Measurements from ENCODE around the gene TELO2. TPM values are rescaled to one million over a fixed set of nuclear protein-coding genes. Genes with fewer than 3 reads are reported as not detected.

Gene TELO2
- total RNA-seq, 1 donor from 2014 or later: 94.1 TPM

DNA sequence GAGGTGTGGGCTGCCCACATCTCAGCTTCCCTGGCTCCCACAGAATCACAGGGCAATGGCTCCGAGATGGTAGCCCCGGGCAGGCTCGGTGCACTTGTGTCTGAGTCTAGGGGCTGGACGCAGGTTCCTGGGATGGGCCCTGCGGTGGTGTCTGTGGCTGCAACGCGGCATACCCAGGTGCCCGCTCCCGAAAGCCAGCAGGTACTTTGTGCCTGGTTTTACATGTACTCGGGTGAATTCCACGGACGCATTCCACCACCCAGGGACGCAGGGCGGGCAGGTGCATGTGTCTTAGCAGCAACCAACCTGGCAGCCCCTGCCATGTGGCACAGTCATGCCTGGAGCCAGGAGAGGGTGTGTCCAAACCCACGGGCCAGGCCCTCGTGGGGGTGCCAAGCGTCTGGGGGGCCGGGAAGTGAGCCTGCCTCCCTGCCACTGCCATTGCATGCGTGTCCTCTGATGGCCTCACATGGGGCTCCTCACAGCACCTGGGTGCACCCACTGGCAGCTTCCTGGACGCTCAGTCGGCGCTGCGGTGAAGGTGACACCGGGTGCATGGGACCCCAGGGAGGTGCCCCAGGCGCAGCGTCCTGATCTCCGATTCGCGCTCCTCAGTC, 35.9 kb downstream of the TELO2 start:
- no peak overlapping the region for H3K4me3 Mint-ChIP-seq
- no peaks in the 10 kb centered on the region for H3K36me3 Mint-ChIP-seq (ENCODE audit: low read depth)
- no peak for DNase-seq (ENCODE audit: low spot score)
- peaks cover 14% of the 10 kb centered on the region for H3K4me1 Mint-ChIP-seq (ENCODE audit: low read depth)
- peak overlapping the region; percentile 61 for H3K27ac Mint-ChIP-seq
- intact Hi-C loops (cut with micrococcal nuclease): no loop called here
- H3K27me3 Mint-ChIP-seq (ENCODE audit: insufficient read depth): peaks cover 2% of the 10 kb centered on the region
- H3K9me3 Mint-ChIP-seq: no peaks in the 10 kb centered on the region

DNA sequence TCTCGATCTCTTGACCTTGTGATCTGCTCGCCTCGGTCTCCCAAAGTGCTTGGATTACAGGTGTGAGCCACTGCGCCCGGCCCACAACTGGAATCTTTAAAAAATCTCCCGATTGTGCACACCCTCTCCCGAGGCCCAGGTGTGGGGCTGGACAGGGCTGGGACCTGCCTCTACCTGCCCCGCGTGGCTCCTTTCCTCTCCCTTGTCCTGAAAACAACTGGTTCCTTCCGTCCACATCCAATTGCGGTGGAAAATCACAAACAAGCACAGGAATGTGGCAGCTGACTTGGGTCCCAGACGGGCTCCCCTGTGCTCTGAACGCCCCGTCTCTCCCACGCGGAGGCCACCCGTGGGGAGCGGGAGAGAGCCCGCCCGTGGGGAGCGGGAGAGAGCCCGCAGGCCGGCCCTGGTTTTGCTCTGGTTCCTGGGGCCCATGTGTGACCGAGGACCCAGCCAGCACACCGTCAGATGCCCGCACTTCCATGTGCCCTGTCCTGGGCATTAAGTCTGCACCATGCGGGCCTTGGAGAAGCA, 37.3 kb downstream of the TELO2 start:
- Mint-ChIP-seq H3K4me1 (ENCODE audit: low read depth) (peaks cover 23% of the 10 kb centered on the region), H3K36me3 (ENCODE audit: low read depth) (peaks cover 7% of the 10 kb centered on the region), H3K4me3 (no peak overlapping the region), H3K27me3 (ENCODE audit: insufficient read depth) (peaks cover 2% of the 10 kb centered on the region), H3K27ac (no peak overlapping the region), H3K9me3 (no peaks in the 10 kb centered on the region)
- intact Hi-C loops (cut with micrococcal nuclease): loop anchor here (10.0 kb wide), 1 partner anchor 226 kb away; the partner anchor contains the start of gene UBE2I
- DNase-seq (ENCODE audit: low spot score): no peak

DNA sequence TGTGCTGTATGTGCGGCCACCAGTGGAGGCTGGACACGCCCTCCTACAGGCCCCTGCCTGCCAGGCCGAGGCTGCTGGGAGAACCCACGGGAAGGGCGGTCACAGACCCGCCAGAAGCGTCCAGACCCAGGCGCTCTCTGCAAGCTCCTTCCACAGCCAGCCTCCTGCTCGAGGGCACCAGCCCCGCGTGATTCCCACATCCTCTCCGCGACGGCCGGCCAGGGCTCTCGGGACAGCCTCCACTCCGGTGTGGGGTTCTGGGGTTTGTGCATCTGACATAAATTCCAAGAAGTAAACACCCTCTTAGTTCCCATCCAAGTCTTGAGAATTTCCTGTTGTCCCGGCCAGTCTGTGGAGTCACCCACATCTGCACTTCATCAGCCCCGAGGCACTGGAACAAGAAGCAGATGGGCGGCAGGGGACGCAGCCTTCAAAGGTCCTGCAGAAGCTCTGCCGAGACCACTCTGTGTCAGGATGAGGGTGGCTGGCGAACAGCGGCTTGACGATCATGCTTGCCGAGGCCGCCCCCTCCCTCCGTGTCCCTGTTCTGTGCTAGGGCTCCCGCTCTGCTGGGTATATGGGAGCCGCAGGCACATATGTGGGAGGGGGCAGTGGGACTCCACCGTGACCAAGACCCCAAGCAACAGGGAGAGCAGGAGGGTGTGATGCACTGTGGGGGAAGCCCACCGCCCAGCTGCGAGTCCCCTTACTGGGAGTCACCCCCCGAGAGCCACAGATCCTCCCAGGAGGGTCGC, 37.9 kb downstream of the TELO2 start:
- peaks cover 2% of the 10 kb centered on the region for H3K27me3 Mint-ChIP-seq (ENCODE audit: insufficient read depth)
- no peak overlapping the region for H3K4me3 Mint-ChIP-seq
- intact Hi-C loops (cut with micrococcal nuclease): loop anchor here (10.0 kb wide), 1 partner anchor 226 kb away; the partner anchor contains the start of gene UBE2I
- peaks cover 25% of the 10 kb centered on the region for H3K4me1 Mint-ChIP-seq (ENCODE audit: low read depth)
- H3K27ac Mint-ChIP-seq: no peak overlapping the region
- H3K36me3 Mint-ChIP-seq (ENCODE audit: low read depth): peaks cover 10% of the 10 kb centered on the region
- DNase-seq (ENCODE audit: low spot score): no peak
- no peaks in the 10 kb centered on the region for H3K9me3 Mint-ChIP-seq

DNA sequence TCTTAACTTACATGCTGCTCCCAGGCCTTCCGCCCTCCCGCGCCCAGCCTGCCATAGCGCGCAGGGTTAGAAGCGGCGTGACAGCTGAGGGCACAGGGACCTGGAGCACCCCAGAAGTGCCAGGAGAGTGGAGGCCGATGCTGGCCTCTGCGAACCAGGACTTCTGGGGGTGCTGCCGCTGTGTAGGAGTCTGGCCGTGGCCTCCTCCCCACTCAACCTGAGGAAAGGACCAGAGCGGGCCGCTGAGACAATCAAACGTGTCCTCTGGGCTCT, 38.4 kb downstream of the TELO2 start:
- no peak for DNase-seq (ENCODE audit: low spot score)
- peaks cover 31% of the 10 kb centered on the region for H3K4me1 Mint-ChIP-seq (ENCODE audit: low read depth)

DNA sequence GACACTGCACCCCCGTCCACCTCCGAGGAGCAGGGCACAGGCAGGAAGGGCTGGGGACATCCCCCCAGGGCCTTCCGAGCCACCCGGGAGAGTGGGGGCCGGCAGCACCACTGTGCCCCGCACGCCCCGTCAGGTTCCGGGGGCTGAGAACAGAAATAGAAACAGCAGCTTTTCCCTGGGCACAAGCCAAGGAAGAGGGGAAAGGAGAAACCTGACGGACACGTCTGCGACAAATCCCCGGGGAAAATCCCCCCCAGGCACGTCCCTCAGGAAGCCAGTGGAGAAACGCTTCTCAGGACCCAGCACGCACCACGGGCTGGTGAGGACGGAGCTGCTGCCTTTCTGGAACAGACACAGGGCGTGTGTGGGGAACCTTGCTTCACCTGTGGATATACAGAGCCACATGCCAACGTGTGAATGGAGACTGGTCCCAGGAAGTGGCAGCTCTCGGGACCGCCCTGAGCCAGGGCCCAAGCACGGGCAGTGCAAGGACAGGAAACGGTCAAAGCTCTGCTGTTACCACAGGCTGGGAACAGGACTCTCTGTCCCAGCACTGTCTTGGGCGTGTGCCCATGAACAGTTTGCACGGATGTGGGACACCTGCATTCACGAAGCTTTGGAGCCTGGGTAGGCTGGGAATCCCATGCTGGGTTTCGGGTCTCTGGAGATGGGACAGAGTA, 39.1 kb downstream of the TELO2 start:
- DNase-seq (ENCODE audit: low spot score): no peak
- Mint-ChIP-seq H3K4me1 (ENCODE audit: low read depth) (peaks cover 37% of the 10 kb centered on the region), H3K27me3 (ENCODE audit: insufficient read depth) (peaks cover 2% of the 10 kb centered on the region), H3K4me3 (peak overlapping the region; percentile 98), H3K27ac (no peak overlapping the region), H3K9me3 (no peaks in the 10 kb centered on the region), H3K36me3 (ENCODE audit: low read depth) (peaks cover 16% of the 10 kb centered on the region)
- intact Hi-C loops (cut with micrococcal nuclease): loop anchor here (10.0 kb wide), 1 partner anchor 227 kb away; the partner anchor contains the start of gene UBE2I

More for the DNA sequence above, 38.4 kb downstream of the TELO2 start:
- H3K27me3 Mint-ChIP-seq (ENCODE audit: insufficient read depth): peaks cover 2% of the 10 kb centered on the region
- H3K36me3 Mint-ChIP-seq (ENCODE audit: low read depth): peaks cover 11% of the 10 kb centered on the region
- H3K4me3 Mint-ChIP-seq: no peak overlapping the region
- intact Hi-C loops (cut with micrococcal nuclease): loop anchor here (10.0 kb wide), 1 partner anchor 227 kb away; the partner anchor contains the start of gene UBE2I
- no peak overlapping the region for H3K27ac Mint-ChIP-seq
- no peaks in the 10 kb centered on the region for H3K9me3 Mint-ChIP-seq

DNA sequence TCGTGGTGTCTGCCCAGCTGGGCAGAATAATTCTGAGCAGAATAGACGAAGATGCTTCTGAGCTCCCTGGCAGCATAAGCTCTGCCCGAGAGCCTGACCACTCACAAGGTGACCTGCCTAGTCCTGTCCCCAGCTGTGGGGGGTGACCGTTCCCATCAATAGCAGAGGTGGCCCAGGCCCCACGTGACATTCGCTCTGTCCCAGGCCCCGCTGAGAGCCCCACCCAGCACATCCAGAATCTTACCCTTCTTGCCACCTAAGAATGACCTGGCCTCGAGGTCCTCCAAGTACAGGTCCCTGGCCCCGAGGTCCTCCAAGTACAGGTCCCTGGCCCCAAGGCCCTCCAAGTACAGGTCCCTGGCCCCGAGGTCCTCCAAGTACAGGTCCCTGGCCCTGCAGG, 39.6 kb downstream of the TELO2 start:
- DNase-seq (ENCODE audit: low spot score): no peak
- intact Hi-C loops (cut with micrococcal nuclease): loop anchor here (10.0 kb wide), 1 partner anchor 228 kb away; the partner anchor contains the start of gene UBE2I
- H3K27ac Mint-ChIP-seq: no peak overlapping the region
- peaks cover 2% of the 10 kb centered on the region for H3K27me3 Mint-ChIP-seq (ENCODE audit: insufficient read depth)
- peaks cover 19% of the 10 kb centered on the region for H3K36me3 Mint-ChIP-seq (ENCODE audit: low read depth)
- H3K4me3 Mint-ChIP-seq: peak overlapping the region; percentile 98
- H3K9me3 Mint-ChIP-seq: no peaks in the 10 kb centered on the region
- peaks cover 41% of the 10 kb centered on the region for H3K4me1 Mint-ChIP-seq (ENCODE audit: low read depth)

DNA sequence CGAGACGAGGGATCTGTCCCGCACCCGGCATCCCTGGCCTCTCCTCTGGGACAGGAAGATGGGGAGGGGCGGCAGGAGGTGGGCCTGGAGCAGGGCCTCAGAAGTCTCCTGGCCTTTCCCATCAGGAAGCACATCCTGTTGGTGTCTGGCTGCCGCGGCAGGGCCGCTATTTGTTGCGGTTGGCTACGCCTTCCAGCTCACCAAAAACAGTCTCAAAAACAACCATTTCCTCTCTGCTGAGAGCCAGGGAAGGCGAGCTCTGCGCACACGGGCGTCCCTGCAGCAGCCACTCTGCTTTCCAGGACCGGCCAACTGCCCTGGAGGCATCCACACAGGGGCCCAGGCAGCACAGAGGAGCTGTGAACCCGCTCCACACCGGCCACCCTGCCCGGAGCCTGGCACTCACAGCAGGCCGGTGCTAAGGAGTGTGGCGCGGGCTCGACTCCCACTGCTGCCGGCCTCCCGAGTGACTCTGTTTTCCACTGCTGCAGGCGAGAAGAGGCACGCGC, 40.3 kb downstream of the TELO2 start, which contains the start of gene TMEM204:
TSS of gene TMEM204 (plus strand) at position 224 of the 509 bp plus-strand sequence. CDS start 610 bp downstream, outside the sequence.
- DNase-seq (ENCODE audit: low spot score): peak; percentile 47
- H3K4me1 Mint-ChIP-seq (ENCODE audit: low read depth): peaks cover 44% of the 10 kb centered on the region
- intact Hi-C loops (cut with micrococcal nuclease): loop anchor here (10.0 kb wide), 1 partner anchor 229 kb away; the partner anchor contains the start of gene UBE2I
- peak within 1 kb of the TSS; percentile 98 for H3K4me3 Mint-ChIP-seq
- no peaks in the 10 kb centered on the region for H3K9me3 Mint-ChIP-seq
- H3K27ac Mint-ChIP-seq: peak within 1 kb of the TSS; percentile 92
- peaks cover 2% of the 10 kb centered on the region for H3K27me3 Mint-ChIP-seq (ENCODE audit: insufficient read depth)
- peaks cover 26% of the 10 kb centered on the region for H3K36me3 Mint-ChIP-seq (ENCODE audit: low read depth)

DNA sequence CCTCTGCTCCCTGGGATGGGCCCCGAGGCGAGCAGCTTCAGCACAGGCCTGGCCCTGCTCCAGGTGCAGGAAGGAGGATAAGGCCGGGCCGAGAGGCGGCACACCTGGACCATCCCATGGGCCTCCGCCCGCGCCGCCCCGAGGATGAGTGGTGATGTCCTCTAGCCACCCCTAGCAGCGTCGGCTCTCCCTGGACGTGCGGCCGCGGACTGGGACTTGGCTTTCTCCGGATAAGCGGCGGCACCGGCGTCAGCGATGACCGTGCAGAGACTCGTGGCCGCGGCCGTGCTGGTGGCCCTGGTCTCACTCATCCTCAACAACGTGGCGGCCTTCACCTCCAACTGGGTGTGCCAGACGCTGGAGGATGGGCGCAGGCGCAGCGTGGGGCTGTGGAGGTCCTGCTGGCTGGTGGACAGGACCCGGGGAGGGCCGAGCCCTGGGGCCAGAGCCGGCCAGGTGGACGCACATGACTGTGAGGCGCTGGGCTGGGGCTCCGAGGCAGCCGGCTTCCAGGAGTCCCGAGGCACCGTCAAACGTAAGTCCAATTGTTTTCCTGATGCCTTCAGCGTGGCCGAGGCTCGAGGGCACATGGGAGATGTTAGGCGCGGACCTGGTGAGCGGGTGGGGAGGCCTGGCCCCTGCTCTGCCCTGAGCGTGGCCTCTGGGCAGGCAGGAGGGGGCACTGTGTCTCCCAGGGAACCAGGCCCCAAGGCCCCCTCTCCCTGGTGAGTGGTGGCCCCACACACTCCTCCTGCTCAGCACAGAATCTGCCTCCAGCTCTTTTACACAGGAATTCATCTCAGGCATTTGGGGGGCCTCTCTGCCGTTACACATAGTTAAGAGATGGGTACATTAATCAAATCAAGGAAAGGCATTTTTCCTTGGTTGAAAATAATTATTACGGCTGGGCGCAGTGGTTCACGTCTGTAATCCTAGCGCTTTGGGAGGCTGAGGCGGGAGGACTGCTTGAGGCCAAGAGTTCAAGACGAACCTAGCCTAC, 41.2 kb downstream of the TELO2 start:
- H3K27me3 Mint-ChIP-seq (ENCODE audit: insufficient read depth): peaks cover 2% of the 10 kb centered on the region
- peak overlapping the region; percentile 92 for H3K27ac Mint-ChIP-seq
- intact Hi-C loops (cut with micrococcal nuclease): loop anchor here (1.0 to 10.0 kb wide), 7 partner anchors 9 to 230 kb away; partner anchors contain the start of genes CRAMP1, IFT140, UBE2I and UQCC4
- DNase-seq (ENCODE audit: low spot score): no peak
- H3K4me1 Mint-ChIP-seq (ENCODE audit: low read depth): peaks cover 47% of the 10 kb centered on the region
- no peaks in the 10 kb centered on the region for H3K9me3 Mint-ChIP-seq
- H3K4me3 Mint-ChIP-seq: peak overlapping the region; percentile 98
- peaks cover 27% of the 10 kb centered on the region for H3K36me3 Mint-ChIP-seq (ENCODE audit: low read depth)

DNA sequence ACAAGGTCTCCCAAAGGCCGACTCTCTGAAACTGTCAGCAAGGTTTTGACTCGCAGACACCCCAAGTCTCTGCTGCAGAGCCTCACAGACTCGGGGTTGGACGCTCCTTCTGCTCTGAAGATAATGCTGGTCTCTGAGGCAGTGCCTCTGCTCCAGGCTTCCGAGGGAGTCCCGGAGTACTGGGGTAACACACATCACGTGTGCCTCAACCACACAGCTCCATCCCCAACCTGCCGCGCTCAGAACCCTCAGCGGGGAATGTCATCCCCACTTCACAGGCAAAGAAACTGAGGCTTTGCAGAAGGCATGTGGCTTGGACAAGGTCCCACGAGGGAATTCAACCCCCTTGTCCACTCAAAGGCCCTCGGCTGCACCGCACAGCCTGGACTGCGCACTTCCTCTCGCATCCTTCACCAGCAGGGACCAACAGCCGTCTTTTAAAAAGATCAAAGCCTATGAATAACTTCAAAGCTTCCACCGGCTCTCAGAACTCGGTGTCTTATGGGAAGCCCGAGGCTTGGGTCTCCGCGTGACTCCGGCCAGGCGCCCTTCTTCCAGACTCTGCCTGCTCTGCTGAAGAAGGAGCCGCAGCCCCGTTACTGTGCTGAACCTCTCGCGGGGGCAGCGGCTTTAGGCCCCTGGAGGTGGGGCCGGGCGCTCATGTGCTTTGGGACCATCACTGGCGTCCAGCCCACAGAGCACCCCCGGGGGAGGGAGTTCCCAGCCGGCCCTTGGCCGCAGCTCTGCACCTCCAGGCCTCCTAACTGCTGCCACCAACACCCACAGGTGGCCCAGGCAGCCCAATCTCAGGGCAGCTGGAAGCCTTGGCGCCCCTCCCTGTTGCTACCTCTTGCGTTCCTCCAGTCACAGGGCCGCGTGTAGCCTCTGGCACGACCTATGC, 42.5 kb downstream of the TELO2 start:
- H3K27me3 Mint-ChIP-seq (ENCODE audit: insufficient read depth): no peaks in the 10 kb centered on the region
- peak overlapping the region; percentile 98 for H3K4me3 Mint-ChIP-seq
- peaks cover 31% of the 10 kb centered on the region for H3K36me3 Mint-ChIP-seq (ENCODE audit: low read depth)
- H3K9me3 Mint-ChIP-seq: no peaks in the 10 kb centered on the region
- H3K27ac Mint-ChIP-seq: peak overlapping the region; percentile 92
- intact Hi-C loops (cut with micrococcal nuclease): loop anchor here (1.0 to 10.0 kb wide), 7 partner anchors 8 to 231 kb away; partner anchors contain the start of genes CRAMP1, IFT140, UBE2I and UQCC4
- DNase-seq (ENCODE audit: low spot score): no peak
- H3K4me1 Mint-ChIP-seq (ENCODE audit: low read depth): peaks cover 47% of the 10 kb centered on the region

DNA sequence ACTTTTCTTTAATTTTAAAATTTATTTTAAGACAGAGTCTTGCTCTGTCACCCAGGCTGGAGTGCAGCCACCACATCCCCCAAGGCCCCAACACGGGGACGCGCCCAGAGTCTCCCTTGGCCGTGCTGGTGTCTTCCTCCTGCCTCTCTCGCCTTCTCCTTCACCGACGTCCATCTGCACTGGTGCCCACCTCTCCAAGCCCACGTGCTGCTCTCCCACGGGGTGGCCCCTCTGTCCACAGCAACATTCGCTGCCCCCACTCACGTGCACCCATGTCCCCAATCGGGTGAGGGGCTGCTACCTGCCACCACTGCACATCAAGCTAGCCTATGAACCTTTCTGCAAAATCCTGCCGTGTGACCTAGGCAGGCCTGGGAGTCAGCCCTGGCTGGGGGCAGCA, 43.4 kb downstream of the TELO2 start:
- DNase-seq (ENCODE audit: low spot score): no peak
- Mint-ChIP-seq H3K4me1 (ENCODE audit: low read depth) (peaks cover 47% of the 10 kb centered on the region), H3K36me3 (ENCODE audit: low read depth) (peaks cover 31% of the 10 kb centered on the region), H3K4me3 (peak overlapping the region; percentile 98), H3K27ac (no peak overlapping the region), H3K9me3 (no peaks in the 10 kb centered on the region), H3K27me3 (ENCODE audit: insufficient read depth) (no peaks in the 10 kb centered on the region)
- intact Hi-C loops (cut with micrococcal nuclease): loop anchor here (5.0 to 10.0 kb wide), 2 partner anchors 174 to 232 kb away; partner anchors contain the start of gene UBE2I
